A673 (cell line): ENCODE results near the gene TBC1D16. TPM values are rescaled to one million over a fixed set of nuclear protein-coding genes. Genes with fewer than 3 reads are reported as not detected.
A peak's percentile ranks its signal among the peaks of the same experiment; 100 is the strongest.
"Not testable (repeated sequence)": the region's sequence is repeated elsewhere in the genome, so short reads cannot be mapped to it uniquely, and the experiment has no call there.

Source experiments
- BruUV-seq: library from RNA; stranded (reverse); fragments of 400-500 nt; replicated peaks from 2 replicates; lab custom pipeline; 2021; lab: Mats Ljungman, UMichigan
- CTCF ChIA-PET: fragments of 300-600 bp; sonication (Branson Sonifier 250); formaldehyde crosslinking; loops from one replicate; lab custom pipeline; 2022; ENCODE audit warnings: antibody characterized with exemption; lab: Charles Lee
- POLR2A ChIA-PET: fragments of 300-600 bp; sonication (Branson Sonifier 250); formaldehyde crosslinking; loops from one replicate; lab custom pipeline; 2022; ENCODE audit warnings: antibody characterized with exemption; ENCODE audit not compliant: low non-redundant PET; lab: Charles Lee
- DNase-seq: peaks from one replicate; pipeline ENCODE4 v3.0.0-alpha.2; 2015; ENCODE audit warnings: low spot score
- H3K27ac ChIP-seq: fragments of 200-600 bp; sonication (generic); 2 replicates; pipeline ENCODE4 v1.5.1; 2016; ENCODE audit warnings: mixed run types, low read depth, mild to moderate bottlenecking, mixed read lengths, antibody characterized with exemption, low read length; ENCODE audit not compliant: poor library complexity, severe bottlenecking
- H3K27me3 ChIP-seq: fragments of 200-600 bp; sonication (generic); replicated peaks from 2 replicates; pipeline ENCODE4 v1.6.1; 2017; ENCODE audit warnings: mixed run types, low read depth, mild to moderate bottlenecking, mixed read lengths, antibody characterized with exemption, low read length; ENCODE audit not compliant: insufficient read depth, poor library complexity
- H3K36me3 ChIP-seq: fragments of 200-600 bp; sonication (generic); 2 replicates; pipeline ENCODE4 v1.6.1; 2016; ENCODE audit warnings: mixed run types, mild to moderate bottlenecking, mixed read lengths, antibody characterized with exemption, low read length; ENCODE audit not compliant: insufficient read depth, poor library complexity, severe bottlenecking
- H3K4me1 ChIP-seq: fragments of 200-600 bp; sonication (generic); 2 replicates; pipeline ENCODE4 v1.6.1; 2017; ENCODE audit warnings: mixed run types, mild to moderate bottlenecking, mixed read lengths, antibody characterized with exemption, low read length; ENCODE audit not compliant: insufficient read depth, poor library complexity, severe bottlenecking
- H3K4me3 ChIP-seq: fragments of 200-600 bp; sonication (generic); 2 replicates; pipeline ENCODE4 v1.5.1; 2016; ENCODE audit warnings: low read depth, mixed run types, mild to moderate bottlenecking, mixed read lengths, low read length; ENCODE audit not compliant: poor library complexity, severe bottlenecking
- H3K9me3 ChIP-seq: fragments of 200-600 bp; sonication (generic); 2 replicates; pipeline ENCODE4 v1.6.1; 2016; ENCODE audit warnings: mixed run types, low read depth, mild to moderate bottlenecking, mixed read lengths, antibody characterized with exemption, low read length; ENCODE audit not compliant: poor library complexity, severe bottlenecking
- EZH2 ChIP-seq: fragments of 200-600 bp; sonication (generic); IDR thresholded peaks from 2 replicates; pipeline ENCODE4 v1.6.1; 2017; ENCODE audit warnings: borderline replicate concordance, low read depth, mild to moderate bottlenecking, mixed read lengths, antibody characterized with exemption, low read length; ENCODE audit not compliant: poor library complexity, severe bottlenecking
- intact Hi-C: fragments of 100-400 bp; cut with micrococcal nuclease; formaldehyde crosslinking; loops from one replicate; pipeline ENCODE4 v1.10.0; 2022; ENCODE audit not compliant: unreplicated experiment
- total RNA-seq: library from RNA; stranded (reverse); gene quantifications from 2 replicates; pipeline ENCODE4 v1.2.3, GENCODE V29; 2021
- TF ChIP-seq, protein P1 (sequence below): fragments of 300-800, 200-600 bp; sonication (generic); conservative IDR thresholded peaks from 2 replicates; pipeline ENCODE4 v1.5.1; 2017; ENCODE audit warnings: low read depth, mild to moderate bottlenecking, antibody characterized with exemption, low read length, moderate library complexity, mixed read lengths

TBC1D16 gene
- total RNA-seq, 1 experiment from 2014 or later = 49.1 TPM

DNA sequence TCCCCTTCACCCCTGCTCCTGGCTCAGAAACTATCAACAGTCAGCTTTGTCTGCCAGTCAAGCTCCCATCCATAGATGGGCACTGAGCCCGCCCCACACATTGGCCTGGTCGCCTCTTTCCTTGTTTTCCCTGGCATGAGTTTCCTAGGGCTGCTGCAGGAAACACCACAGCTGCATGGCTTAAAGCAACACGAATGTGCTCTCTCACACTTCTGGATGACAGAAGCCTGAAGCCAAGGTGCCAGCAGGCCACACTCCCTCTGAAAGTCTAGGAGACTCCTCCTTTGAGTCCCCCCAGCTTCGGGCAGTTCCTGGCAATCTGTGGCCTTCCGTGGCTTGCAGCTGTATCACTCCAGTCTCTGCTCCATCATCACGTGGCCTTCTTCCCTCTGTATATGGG, 69.9 kb downstream of the TBC1D16 start:
- BruUV-seq = no TSS peak
- CTCF ChIA-PET = no interaction called here
- no peak overlapping the region for H3K4me3 ChIP-seq
- POLR2A ChIA-PET = no interaction called here
- no peaks in the 10 kb centered on the region for H3K27me3 ChIP-seq
- no peak for TF ChIP-seq EZH2
- TF ChIP-seq, protein P1, sequence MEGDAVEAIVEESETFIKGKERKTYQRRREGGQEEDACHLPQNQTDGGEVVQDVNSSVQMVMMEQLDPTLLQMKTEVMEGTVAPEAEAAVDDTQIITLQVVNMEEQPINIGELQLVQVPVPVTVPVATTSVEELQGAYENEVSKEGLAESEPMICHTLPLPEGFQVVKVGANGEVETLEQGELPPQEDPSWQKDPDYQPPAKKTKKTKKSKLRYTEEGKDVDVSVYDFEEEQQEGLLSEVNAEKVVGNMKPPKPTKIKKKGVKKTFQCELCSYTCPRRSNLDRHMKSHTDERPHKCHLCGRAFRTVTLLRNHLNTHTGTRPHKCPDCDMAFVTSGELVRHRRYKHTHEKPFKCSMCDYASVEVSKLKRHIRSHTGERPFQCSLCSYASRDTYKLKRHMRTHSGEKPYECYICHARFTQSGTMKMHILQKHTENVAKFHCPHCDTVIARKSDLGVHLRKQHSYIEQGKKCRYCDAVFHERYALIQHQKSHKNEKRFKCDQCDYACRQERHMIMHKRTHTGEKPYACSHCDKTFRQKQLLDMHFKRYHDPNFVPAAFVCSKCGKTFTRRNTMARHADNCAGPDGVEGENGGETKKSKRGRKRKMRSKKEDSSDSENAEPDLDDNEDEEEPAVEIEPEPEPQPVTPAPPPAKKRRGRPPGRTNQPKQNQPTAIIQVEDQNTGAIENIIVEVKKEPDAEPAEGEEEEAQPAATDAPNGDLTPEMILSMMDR = no peak
- DNase-seq = no peak
- no peak overlapping the region for H3K27ac ChIP-seq
- H3K36me3 ChIP-seq = no peaks in the 10 kb centered on the region
- no peaks in the 10 kb centered on the region for H3K9me3 ChIP-seq
- H3K4me1 ChIP-seq = peaks cover 13% of the 10 kb centered on the region
- intact Hi-C loops = no loop called here

DNA sequence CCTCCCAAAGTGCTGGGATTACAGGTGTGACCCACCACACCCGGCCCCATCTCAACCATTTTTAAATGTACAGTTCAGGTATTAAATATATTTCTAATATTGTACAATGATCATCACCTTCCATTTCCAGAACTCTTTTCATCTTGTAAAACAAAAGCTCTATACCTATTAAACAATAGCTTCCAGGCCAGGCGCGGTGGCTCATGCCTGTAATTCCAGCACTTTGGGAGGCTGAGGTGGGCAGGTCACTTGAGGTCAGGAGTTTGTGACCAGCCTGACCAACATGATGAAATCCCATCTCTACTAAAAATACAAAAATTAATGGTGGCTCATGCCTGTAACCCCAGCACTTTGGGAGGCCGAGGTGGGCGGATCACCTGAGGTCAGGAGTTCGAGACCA, 73.2 kb downstream of the TBC1D16 start:
- intact Hi-C loops, DNase-seq, H3K27ac ChIP-seq, H3K36me3 ChIP-seq, H3K4me3 ChIP-seq, H3K4me1 ChIP-seq, H3K27me3 ChIP-seq, H3K9me3 ChIP-seq, BruUV-seq, CTCF ChIA-PET: not testable (repeated sequence)
- POLR2A ChIA-PET = interaction anchor here (0.6 kb wide), 1 partner anchor 12 kb away, joined by 3 read pairs; no protein-coding TSS in a partner anchor

DNA sequence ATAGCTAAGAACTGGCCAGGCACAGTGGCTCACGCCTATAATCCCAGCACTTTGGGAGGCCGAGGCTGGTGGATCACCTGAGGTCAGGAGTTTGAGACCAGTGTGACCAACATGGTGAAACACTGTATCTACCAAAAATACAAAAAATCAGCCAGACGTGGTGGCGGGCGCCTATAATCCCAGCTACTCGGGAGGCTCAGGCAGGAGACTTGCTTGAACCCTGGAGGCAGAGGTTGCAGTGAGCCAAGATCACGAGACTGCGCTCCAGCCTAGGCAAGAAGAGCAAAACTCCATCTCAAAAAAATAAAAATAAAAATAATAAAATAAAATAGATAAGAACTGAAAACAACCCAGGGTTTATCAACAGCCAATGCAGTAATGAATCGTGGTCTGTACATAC, 74.1 kb downstream of the TBC1D16 start:
- H3K36me3 ChIP-seq, DNase-seq, CTCF ChIA-PET, H3K27me3 ChIP-seq, H3K4me3 ChIP-seq, H3K27ac ChIP-seq, intact Hi-C loops, H3K9me3 ChIP-seq, H3K4me1 ChIP-seq, BruUV-seq, POLR2A ChIA-PET: not testable (repeated sequence)

DNA sequence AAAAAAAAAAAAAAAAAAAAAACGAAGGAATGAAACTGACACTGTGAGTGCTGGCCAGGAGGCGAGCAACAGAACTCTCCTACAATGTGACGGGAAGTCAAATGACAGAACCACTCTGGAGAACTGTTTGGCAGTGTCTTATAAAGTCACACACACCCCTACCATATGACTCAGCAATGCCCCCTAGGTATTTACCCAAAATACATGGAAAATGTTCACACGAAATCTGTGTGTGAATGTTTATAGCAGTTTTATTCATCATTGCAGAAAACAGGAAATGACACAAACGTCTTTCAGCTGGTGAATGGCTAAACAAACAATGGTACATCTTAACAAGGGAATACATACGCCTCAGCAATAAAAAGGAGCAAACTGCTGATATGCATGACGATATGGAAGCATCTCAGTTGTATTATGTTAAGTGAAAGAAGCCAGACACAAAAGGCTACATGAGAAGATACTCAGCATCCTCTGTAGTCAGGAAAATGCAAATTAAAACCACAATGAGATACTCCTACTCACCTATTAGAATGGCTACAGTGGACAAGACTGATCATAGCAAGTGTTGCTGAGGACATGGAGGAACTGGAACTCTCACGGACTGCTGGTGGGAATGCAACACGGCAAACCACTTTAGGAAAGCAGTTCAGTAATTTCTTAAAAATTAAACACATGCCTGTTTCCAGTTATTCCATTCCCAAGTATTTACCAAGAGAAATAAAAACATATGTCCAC, 74.7 kb downstream of the TBC1D16 start:
- no peaks in the 10 kb centered on the region for H3K27me3 ChIP-seq
- no peak overlapping the region for H3K27ac ChIP-seq
- TF ChIP-seq, protein P1 = no peak
- no peak for TF ChIP-seq EZH2
- POLR2A ChIA-PET = no interaction called here
- H3K4me3 ChIP-seq = no peak overlapping the region
- H3K4me1 ChIP-seq = peaks cover 4% of the 10 kb centered on the region
- no TSS peak for BruUV-seq
- CTCF ChIA-PET = no interaction called here
- H3K9me3 ChIP-seq = no peaks in the 10 kb centered on the region
- DNase-seq = peak; percentile 44
- intact Hi-C loops = no loop called here
- no peaks in the 10 kb centered on the region for H3K36me3 ChIP-seq
